ENCODE data around the gene CORO2B.
"Not testable (repeated sequence)": the region's sequence is repeated elsewhere in the genome, so short reads cannot be mapped to it uniquely, and the experiment has no call there.

The CORO2B gene

GRCh38 chr15:68596691-68597090, 17.9 kb downstream of the CORO2B start:
- Histone ChIP-seq H3K4me3 (ENCODE audit: low read length) (no peak overlapping the region), H3K4me1 (ENCODE audit: insufficient read depth, low read length) (peaks cover 28% of the 10 kb centered on the region), H3K27me3 (ENCODE audit: insufficient read depth, low read length) (no peaks in the 10 kb centered on the region; the same call in 1 of the 2 replicates), H3K27ac (ENCODE audit: low read length) (no peak overlapping the region), H3K36me3 (ENCODE audit: insufficient read depth, low read depth, low read length) (no peaks in the 10 kb centered on the region), H3K9me3 (ENCODE audit: insufficient read depth, low read depth, low read length) (no peaks in the 10 kb centered on the region), H3K9ac (ENCODE audit: low read depth, low read length) (no peak overlapping the region)

DNA sequence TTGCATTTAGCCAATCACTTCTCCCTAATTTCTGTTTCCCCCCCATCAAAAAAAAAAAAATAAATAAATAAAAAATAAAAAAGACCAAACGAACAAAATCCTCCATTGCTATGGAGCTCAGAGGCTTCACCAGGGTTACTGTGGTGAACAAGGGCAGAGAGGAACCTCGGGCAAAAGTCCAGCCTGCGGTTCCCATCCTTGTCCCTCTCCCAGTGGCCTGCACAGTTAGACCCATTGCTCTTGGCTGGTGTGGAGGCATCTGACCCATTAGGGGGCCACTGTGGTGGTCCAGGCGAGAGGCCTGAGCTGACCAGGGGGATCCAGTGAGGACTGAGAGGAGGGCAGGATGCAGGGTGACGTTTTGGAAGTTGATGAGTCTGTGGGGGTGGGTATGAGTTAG, 18.8 kb downstream of the CORO2B start:
- Histone ChIP-seq H3K27me3 (ENCODE audit: insufficient read depth, low read length) (peaks cover 3% of the 10 kb centered on the region; the same call in 1 of the 2 replicates), H3K9me3 (ENCODE audit: insufficient read depth, low read depth, low read length) (no peaks in the 10 kb centered on the region), H3K36me3 (ENCODE audit: insufficient read depth, low read depth, low read length) (no peaks in the 10 kb centered on the region), H3K27ac (ENCODE audit: low read length) (no peak overlapping the region), H3K4me3 (ENCODE audit: low read length) (no peak overlapping the region), H3K9ac (ENCODE audit: low read depth, low read length) (no peak overlapping the region), H3K4me1 (ENCODE audit: insufficient read depth, low read length) (peaks cover 29% of the 10 kb centered on the region)

DNA sequence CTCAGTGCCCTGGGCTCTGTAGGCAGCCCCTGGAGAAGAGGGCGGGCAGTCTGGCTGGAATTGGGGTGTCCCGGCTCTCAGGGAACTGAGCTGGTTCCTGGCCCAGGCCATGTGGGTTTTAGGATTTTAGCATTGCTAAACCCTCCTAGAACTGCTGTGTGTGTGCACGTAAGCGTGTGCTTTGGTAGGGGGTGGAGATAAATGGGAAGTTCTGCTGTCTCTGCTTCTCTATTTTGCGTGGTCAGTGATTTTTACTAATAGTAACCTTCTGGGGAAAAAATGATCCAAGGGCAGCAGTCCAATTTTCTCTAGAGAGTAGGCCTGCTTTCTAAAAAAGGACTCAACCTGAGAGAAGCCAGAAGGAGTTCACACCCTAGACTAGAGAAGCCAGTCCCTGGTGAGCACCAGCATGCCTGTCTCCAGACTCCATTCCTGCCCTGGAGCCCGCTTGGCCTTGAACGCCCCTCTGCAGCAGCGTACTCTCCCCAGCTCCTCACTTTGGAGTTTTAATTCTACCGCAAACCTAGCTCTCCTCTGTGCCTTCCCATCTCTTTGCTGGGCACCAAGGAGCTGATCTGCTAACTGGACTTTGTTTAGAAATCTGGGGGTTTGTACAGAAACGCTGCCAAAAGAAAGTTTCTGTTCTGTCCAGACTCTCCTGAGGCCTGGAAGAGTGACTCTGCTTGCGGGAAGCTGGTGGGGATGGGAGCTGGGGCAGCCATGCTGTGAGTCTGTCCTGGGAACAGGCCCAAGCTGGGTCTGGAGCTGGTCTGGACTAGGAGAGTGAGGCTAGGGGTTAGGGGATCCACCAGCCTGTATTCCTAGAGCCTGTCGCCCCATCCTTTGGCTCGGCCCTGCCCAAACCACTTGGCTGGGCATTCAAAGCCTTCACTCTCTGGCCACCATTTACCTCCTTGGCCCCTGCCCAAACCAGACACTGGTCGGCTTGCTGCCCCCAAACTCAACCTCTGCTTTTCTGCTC, 19.7 kb downstream of the CORO2B start:
- Histone ChIP-seq H3K27ac (ENCODE audit: low read length) (no peak overlapping the region), H3K36me3 (ENCODE audit: insufficient read depth, low read depth, low read length) (no peaks in the 10 kb centered on the region), H3K9ac (ENCODE audit: low read depth, low read length) (no peak overlapping the region), H3K4me1 (ENCODE audit: insufficient read depth, low read length) (peaks cover 29% of the 10 kb centered on the region), H3K4me3 (ENCODE audit: low read length) (no peak overlapping the region), H3K27me3 (ENCODE audit: insufficient read depth, low read length) (peaks cover 11% of the 10 kb centered on the region; the same call in 1 of the 2 replicates), H3K9me3 (ENCODE audit: insufficient read depth, low read depth, low read length) (no peaks in the 10 kb centered on the region)

GRCh38 chr15:68599153-68599545, 20.4 kb downstream of the CORO2B start:
- H3K36me3 ChIP-seq (ENCODE audit: insufficient read depth, low read depth, low read length) = no peaks in the 10 kb centered on the region
- H3K9me3 ChIP-seq (ENCODE audit: insufficient read depth, low read depth, low read length) = no peaks in the 10 kb centered on the region
- H3K27me3 ChIP-seq (ENCODE audit: insufficient read depth, low read length) = peaks cover 18% of the 10 kb centered on the region; the same call in 1 of the 2 replicates
- H3K4me3 ChIP-seq (ENCODE audit: low read length) = no peak overlapping the region; the same call in 1 of the 2 replicates
- no peak overlapping the region; the same call in 1 of the 2 replicates for H3K9ac ChIP-seq (ENCODE audit: low read depth, low read length)
- H3K4me1 ChIP-seq (ENCODE audit: insufficient read depth, low read length) = peaks cover 29% of the 10 kb centered on the region
- no peak overlapping the region for H3K27ac ChIP-seq (ENCODE audit: low read length)

GRCh38 chr15:68599560-68600071, 20.8 kb downstream of the CORO2B start:
- Histone ChIP-seq H3K27me3 (ENCODE audit: insufficient read depth, low read length) (peaks cover 18% of the 10 kb centered on the region; the same call in 1 of the 2 replicates), H3K4me3 (ENCODE audit: low read length) (peak overlapping the region; percentile 15; the same call in 1 of the 2 replicates), H3K27ac (ENCODE audit: low read length) (no peak overlapping the region)

GRCh38 chr15:68601206-68602197, 22.7 kb downstream of the CORO2B start:
- H3K4me1 ChIP-seq (ENCODE audit: insufficient read depth, low read length) = peaks cover 29% of the 10 kb centered on the region
- peaks cover 18% of the 10 kb centered on the region; the same call in 1 of the 2 replicates for H3K27me3 ChIP-seq (ENCODE audit: insufficient read depth, low read length)
- no peak overlapping the region for H3K9ac ChIP-seq (ENCODE audit: low read depth, low read length)
- H3K4me3 ChIP-seq (ENCODE audit: low read length) = no peak overlapping the region
- H3K27ac ChIP-seq (ENCODE audit: low read length) = no peak overlapping the region
- H3K9me3 ChIP-seq (ENCODE audit: insufficient read depth, low read depth, low read length) = no peaks in the 10 kb centered on the region
- no peaks in the 10 kb centered on the region for H3K36me3 ChIP-seq (ENCODE audit: insufficient read depth, low read depth, low read length)

More at GRCh38 chr15:68599560-68600071, 20.8 kb downstream of the CORO2B start:
- H3K9me3 ChIP-seq (ENCODE audit: insufficient read depth, low read depth, low read length) = no peaks in the 10 kb centered on the region
- peaks cover 29% of the 10 kb centered on the region for H3K4me1 ChIP-seq (ENCODE audit: insufficient read depth, low read length)
- no peak overlapping the region; the same call in 1 of the 2 replicates for H3K9ac ChIP-seq (ENCODE audit: low read depth, low read length)
- H3K36me3 ChIP-seq (ENCODE audit: insufficient read depth, low read depth, low read length) = no peaks in the 10 kb centered on the region

GRCh38 chr15:68602459-68603215, 23.8 kb downstream of the CORO2B start:
- Histone ChIP-seq H3K36me3 (ENCODE audit: insufficient read depth, low read depth, low read length) (no peaks in the 10 kb centered on the region), H3K4me1 (ENCODE audit: insufficient read depth, low read length) (peaks cover 29% of the 10 kb centered on the region), H3K27me3 (ENCODE audit: insufficient read depth, low read length) (peaks cover 18% of the 10 kb centered on the region; the same call in 1 of the 2 replicates), H3K9me3 (ENCODE audit: insufficient read depth, low read depth, low read length) (no peaks in the 10 kb centered on the region; the same call in 1 of the 2 replicates), H3K27ac (ENCODE audit: low read length) (no peak overlapping the region), H3K9ac (ENCODE audit: low read depth, low read length) (no peak overlapping the region), H3K4me3 (ENCODE audit: low read length) (no peak overlapping the region)

- H3K27me3 ChIP-seq (ENCODE audit: insufficient read depth, low read length) = peaks cover 18% of the 10 kb centered on the region; the same call in 1 of the 2 replicates
- no peak overlapping the region for H3K9ac ChIP-seq (ENCODE audit: low read depth, low read length)
- no peak overlapping the region for H3K4me3 ChIP-seq (ENCODE audit: low read length)
- no peak overlapping the region for H3K27ac ChIP-seq (ENCODE audit: low read length)
- H3K4me1 ChIP-seq (ENCODE audit: insufficient read depth, low read length) = peaks cover 33% of the 10 kb centered on the region
- no peaks in the 10 kb centered on the region; the same call in 1 of the 2 replicates for H3K9me3 ChIP-seq (ENCODE audit: insufficient read depth, low read depth, low read length)
- H3K36me3 ChIP-seq (ENCODE audit: insufficient read depth, low read depth, low read length) = no peaks in the 10 kb centered on the region
Measured at GRCh38 chr15:68603216-68603595, 24.4 kb downstream of the CORO2B start.

- Histone ChIP-seq H3K27ac (ENCODE audit: low read length) (no peak overlapping the region), H3K4me1 (ENCODE audit: insufficient read depth, low read length) (peaks cover 38% of the 10 kb centered on the region), H3K4me3 (ENCODE audit: low read length) (no peak overlapping the region), H3K9me3 (ENCODE audit: insufficient read depth, low read depth, low read length) (no peaks in the 10 kb centered on the region; the same call in 1 of the 2 replicates), H3K27me3 (ENCODE audit: insufficient read depth, low read length) (peaks cover 18% of the 10 kb centered on the region; the same call in 1 of the 2 replicates), H3K36me3 (ENCODE audit: insufficient read depth, low read depth, low read length) (no peaks in the 10 kb centered on the region), H3K9ac (ENCODE audit: low read depth, low read length) (no peak overlapping the region)
Measured at GRCh38 chr15:68603951-68604350, 25.2 kb downstream of the CORO2B start.

GRCh38 chr15:68604840-68605478, 26.2 kb downstream of the CORO2B start:
- H3K9me3 ChIP-seq (ENCODE audit: insufficient read depth, low read depth, low read length); H3K9ac ChIP-seq (ENCODE audit: low read depth, low read length); H3K27ac ChIP-seq (ENCODE audit: low read length); H3K36me3 ChIP-seq (ENCODE audit: insufficient read depth, low read depth, low read length); H3K4me3 ChIP-seq (ENCODE audit: low read length): not testable (repeated sequence)
- Histone ChIP-seq H3K4me1 (ENCODE audit: insufficient read depth, low read length) (peaks cover 33% of the 10 kb centered on the region), H3K27me3 (ENCODE audit: insufficient read depth, low read length) (peaks cover 18% of the 10 kb centered on the region; the same call in 1 of the 2 replicates)

Data from iPS-20b (cell line).